Astrocyte (in vitro differentiated cells and primary cell): ENCODE measurements around the gene FNDC11. TPM values are rescaled to one million over a fixed set of nuclear protein-coding genes. Genes with fewer than 3 reads are reported as not detected.
A peak's percentile ranks its signal among the peaks of the same experiment; 100 is the strongest.

ENCODE experiments used
- DNase-seq: peaks from one replicate; pipeline ENCODE4 v3.0.0-alpha.2; 2010; ENCODE audit warnings: low read depth
- FAIRE-seq: peaks from 2 replicates; lab custom pipeline; 2011; peaks lifted over from hg19 to GRCh38; lab: Jason Lieb, UNC
- H2AFZ ChIP-seq: 2 replicates; pipeline ENCODE4 v1.6.0; 2012; ENCODE audit warnings: low read depth, low read length, inconsistent platforms
- H3K27ac ChIP-seq: 2 replicates; pipeline ENCODE4 v1.5.1; 2011; ENCODE audit warnings: low read depth, low read length, inconsistent platforms
- H3K27me3 ChIP-seq: 2 replicates; pipeline ENCODE4 v1.6.0; 2011; ENCODE audit warnings: low read length, inconsistent platforms; ENCODE audit not compliant: insufficient read depth
- H3K36me3 ChIP-seq: 2 replicates; pipeline ENCODE4 v1.5.1; 2011; ENCODE audit warnings: low read length, inconsistent platforms; ENCODE audit not compliant: insufficient read depth
- H3K4me1 ChIP-seq: 2 replicates; pipeline ENCODE4 v1.5.1; 2011; ENCODE audit warnings: low read length, inconsistent platforms; ENCODE audit not compliant: insufficient read depth
- H3K4me2 ChIP-seq: 2 replicates; pipeline ENCODE4 v1.6.0; 2012; ENCODE audit warnings: low read length, inconsistent platforms
- H3K4me3 ChIP-seq: 2 replicates; pipeline ENCODE4 v1.5.1; 2011; ENCODE audit warnings: low read depth, mild to moderate bottlenecking, low read length, inconsistent platforms; ENCODE audit not compliant: insufficient read depth
- H3K79me2 ChIP-seq: 2 replicates; pipeline ENCODE4 v1.6.0; 2012; ENCODE audit warnings: mild to moderate bottlenecking, low read length, inconsistent platforms; ENCODE audit not compliant: insufficient read depth
- H3K9ac ChIP-seq: 2 replicates; pipeline ENCODE4 v1.6.0; 2012; ENCODE audit warnings: mild to moderate bottlenecking, low read length, inconsistent platforms
- H3K9me3 ChIP-seq: 2 replicates; pipeline ENCODE4 v1.5.1; 2012; ENCODE audit warnings: low read depth, mild to moderate bottlenecking, low read length, inconsistent platforms; ENCODE audit not compliant: insufficient read depth
- H4K20me1 ChIP-seq: 2 replicates; pipeline ENCODE4 v1.6.0; 2012; ENCODE audit warnings: low read length, inconsistent platforms; ENCODE audit not compliant: insufficient read depth
- H3K27ac Mint-ChIP-seq: one replicate; pipeline ENCODE4 v1.8.0; 2021; ENCODE audit warnings: mild to moderate bottlenecking, mixed read lengths; ENCODE audit not compliant: unreplicated experiment
- H3K27me3 Mint-ChIP-seq: one replicate; pipeline ENCODE4 v1.8.0; 2021; ENCODE audit warnings: low read depth, mixed read lengths; ENCODE audit not compliant: unreplicated experiment
- H3K36me3 Mint-ChIP-seq: one replicate; pipeline ENCODE4 v1.8.0; 2021; ENCODE audit warnings: low read depth, mixed read lengths; ENCODE audit not compliant: unreplicated experiment
- H3K4me1 Mint-ChIP-seq: one replicate; pipeline ENCODE4 v1.8.0; 2021; ENCODE audit warnings: low read depth, mixed read lengths; ENCODE audit not compliant: unreplicated experiment
- H3K4me3 Mint-ChIP-seq: one replicate; pipeline ENCODE4 v1.8.0; 2021; ENCODE audit warnings: mild to moderate bottlenecking, moderate library complexity, mixed read lengths; ENCODE audit not compliant: unreplicated experiment
- H3K9me3 Mint-ChIP-seq: one replicate; pipeline ENCODE4 v1.8.0; 2021; ENCODE audit warnings: mild to moderate bottlenecking, mixed read lengths; ENCODE audit not compliant: unreplicated experiment
- CTCF ChIP-seq: IDR thresholded peaks from 2 replicates; pipeline ENCODE4 v1.5.1; 2011; ENCODE audit warnings: low read depth, mild to moderate bottlenecking, inconsistent platforms, low read length, moderate library complexity; ENCODE audit not compliant: insufficient read depth
- EZH2 ChIP-seq: IDR thresholded peaks from 2 replicates; pipeline ENCODE4 v1.6.1; 2012; ENCODE audit warnings: mild to moderate bottlenecking, low read length, inconsistent platforms; ENCODE audit not compliant: insufficient read depth
- total RNA-seq: library from RNA; stranded (reverse); gene quantifications from 2 replicates; pipeline ENCODE4 v1.2.1, GENCODE V29; 2021

The FNDC11 gene
- total RNA-seq, 1 donor from 2014 or later = 0.20 TPM

- DNase-seq = no peak
- Histone ChIP-seq H2AFZ (no peak overlapping the region), H3K4me3 (peak overlapping the region; percentile 92), H3K27me3 (no peaks in the 10 kb centered on the region), H3K36me3 (no peaks in the 10 kb centered on the region), H3K9ac (peak overlapping the region; percentile 30), H3K79me2 (peaks cover 28% of the 10 kb centered on the region), H3K4me2 (peak overlapping the region; percentile 100), H3K27ac (no peak overlapping the region), H3K4me1 (peaks cover 14% of the 10 kb centered on the region), H4K20me1 (peaks cover 50% of the 10 kb centered on the region), H3K9me3 (no peaks in the 10 kb centered on the region)
- H3K4me3 Mint-ChIP-seq = peak overlapping the region; percentile 79
- H3K4me1 Mint-ChIP-seq = peaks cover 2% of the 10 kb centered on the region
- peaks cover 16% of the 10 kb centered on the region for H3K36me3 Mint-ChIP-seq
- no peaks in the 10 kb centered on the region for H3K9me3 Mint-ChIP-seq
- TF ChIP-seq CTCF (no peak), EZH2 (no peak)
- H3K27ac Mint-ChIP-seq = peak overlapping the region; percentile 75
- no peaks in the 10 kb centered on the region for H3K27me3 Mint-ChIP-seq
- no peak for FAIRE-seq
Observed at GRCh38 chr20:63522091-63522868, 31.7 kb upstream of the FNDC11 start.

- no peak for FAIRE-seq
- H3K36me3 Mint-ChIP-seq = peaks cover 14% of the 10 kb centered on the region
- no peak overlapping the region for H2AFZ ChIP-seq
- H3K27ac Mint-ChIP-seq = no peak overlapping the region
- DNase-seq = no peak
- TF ChIP-seq CTCF = no peak
- no peak for TF ChIP-seq EZH2
- no peaks in the 10 kb centered on the region for H3K27me3 Mint-ChIP-seq
- no peak overlapping the region for H3K27ac ChIP-seq
- H3K4me3 ChIP-seq = no peak overlapping the region
- H3K4me1 ChIP-seq = peaks cover 14% of the 10 kb centered on the region
- no peak overlapping the region for H3K4me3 Mint-ChIP-seq
- H3K9me3 Mint-ChIP-seq = no peaks in the 10 kb centered on the region
- H3K36me3 ChIP-seq = no peaks in the 10 kb centered on the region
- H3K9me3 ChIP-seq = no peaks in the 10 kb centered on the region
- peaks cover 2% of the 10 kb centered on the region for H3K4me1 Mint-ChIP-seq
- no peak overlapping the region for H3K9ac ChIP-seq
- peaks cover 28% of the 10 kb centered on the region for H3K79me2 ChIP-seq
- H4K20me1 ChIP-seq = peaks cover 50% of the 10 kb centered on the region
- H3K27me3 ChIP-seq = no peaks in the 10 kb centered on the region
- H3K4me2 ChIP-seq = peak overlapping the region; percentile 19
Observed at GRCh38 chr20:63522981-63523611, 30.9 kb upstream of the FNDC11 start.
